OCI-LY3 (cell line): ENCODE results near the gene TRAPPC2L.
A peak's percentile ranks its signal among the peaks of the same experiment; 100 is the strongest.

ENCODE experiments used
- H2AFZ ChIP-seq: fragments of 200-600, 300-600 bp; shearing (Covaris generic); 2 replicates; pipeline ENCODE4 v1.6.0; 2014; ENCODE audit warnings: antibody characterized with exemption, low read depth, low read length
- H3K27ac ChIP-seq: fragments of 200-600, 300-600 bp; sonication (generic); 2 replicates; pipeline ENCODE4 v1.5.1; 2014; ENCODE audit warnings: mild to moderate bottlenecking, low read length, moderate library complexity, mixed read lengths
- H3K27me3 ChIP-seq: fragments of 200-600, 300-600 bp; sonication (generic); 2 replicates; pipeline ENCODE4 v1.6.1; 2014; ENCODE audit warnings: low read depth, low read length, mixed read lengths
- H3K36me3 ChIP-seq: fragments of 200-600, 300-600 bp; sonication (generic); replicated peaks from 2 replicates; pipeline ENCODE3; 2014; ENCODE audit warnings: low read depth, low read length, mixed read lengths
- H3K4me1 ChIP-seq: fragments of 300-600, 200-600 bp; sonication (generic); 2 replicates; pipeline ENCODE4 v1.6.1; 2014; ENCODE audit warnings: low read length, mixed read lengths
- H3K4me2 ChIP-seq: fragments of 200-600, 300-600 bp; sonication (generic); 2 replicates; pipeline ENCODE4 v1.6.1; 2014; ENCODE audit warnings: low read length, mixed read lengths
- H3K4me3 ChIP-seq: fragments of 300-600, 200-600 bp; sonication (generic); 2 replicates; pipeline ENCODE4 v1.5.1; 2014; ENCODE audit warnings: antibody characterized with exemption, mild to moderate bottlenecking, low read length, moderate library complexity
- H3K79me2 ChIP-seq: fragments of 300-600, 200-600 bp; shearing (Covaris generic); 2 replicates; pipeline ENCODE4 v1.6.1; 2014; ENCODE audit warnings: mild to moderate bottlenecking, low read length, mixed read lengths
- H3K9ac ChIP-seq: fragments of 300-600, 200-600 bp; shearing (Covaris generic); 2 replicates; pipeline ENCODE4 v1.6.0; 2014; ENCODE audit warnings: mild to moderate bottlenecking, low read length, moderate library complexity
- H3K9me3 ChIP-seq: fragments of 200-600, 300-600 bp; shearing (Covaris generic); 2 replicates; pipeline ENCODE4 v1.6.1; 2014; ENCODE audit warnings: low read length, mixed read lengths; ENCODE audit not compliant: insufficient read depth
- H4K20me1 ChIP-seq: fragments of 200-600, 300-600 bp; sonication (generic); 2 replicates; pipeline ENCODE4 v1.6.1; 2016; ENCODE audit warnings: low read length, mixed read lengths; ENCODE audit not compliant: insufficient read depth
- CTCF ChIP-seq: fragments of 200-600, 300-600 bp; sonication (generic); IDR thresholded peaks from 2 replicates; pipeline ENCODE4 v1.5.1; 2014; ENCODE audit warnings: antibody characterized with exemption, low read length, low read depth
- EZH2phosphoT487 ChIP-seq: fragments of 200-600 bp; shearing (Covaris generic); IDR thresholded peaks from 2 replicates; pipeline ENCODE4 v1.6.1; 2018; ENCODE audit warnings: antibody characterized with exemption, mixed run types, low read depth

Gene TRAPPC2L

GRCh38 chr16:88856828-88857727 is at the start of gene TRAPPC2L, which contains the start of gene GALNS:
TSS of gene TRAPPC2L (plus strand) at chr16:88857127. CDS start at chr16:88857151, 24 bp downstream.
TSS of gene GALNS (minus strand) at chr16:88856947. CDS start at chr16:88856877, 70 bp downstream.
- Histone ChIP-seq H4K20me1 (peaks cover 9% of the 10 kb centered on the region; the same call in 1 of the 2 replicates), H3K4me3 (peak within 1 kb of the TSS; percentile 99), H3K4me1 (peaks cover 23% of the 10 kb centered on the region), H2AFZ (no peak within 1 kb of the TSS; the same call in 1 of the 2 replicates), H3K27me3 (no peaks in the 10 kb centered on the region), H3K4me2 (peak within 1 kb of the TSS; percentile 98), H3K9me3 (no peaks in the 10 kb centered on the region), H3K9ac (peak within 1 kb of the TSS; percentile 79), H3K36me3 (peaks cover 11% of the 10 kb centered on the region), H3K27ac (peak within 1 kb of the TSS; percentile 24; the same call in 1 of the 2 replicates), H3K79me2 (peaks cover 18% of the 10 kb centered on the region)
- no peak for TF ChIP-seq EZH2phosphoT487

- Histone ChIP-seq H4K20me1 (peaks cover 26% of the 10 kb centered on the region), H3K27ac (no peak overlapping the region), H3K79me2 (peaks cover 51% of the 10 kb centered on the region), H3K27me3 (no peaks in the 10 kb centered on the region), H3K4me3 (no peak overlapping the region), H3K9ac (no peak overlapping the region), H3K4me2 (no peak overlapping the region), H3K4me1 (peaks cover 18% of the 10 kb centered on the region), H3K9me3 (no peaks in the 10 kb centered on the region), H3K36me3 (peaks cover 47% of the 10 kb centered on the region), H2AFZ (no peak overlapping the region)
- TF ChIP-seq CTCF (no peak), EZH2phosphoT487 (no peak)
These were observed 49.7 kb upstream of the TRAPPC2L start for GRCh38 chr16:88807142-88807625.

- Histone ChIP-seq H3K79me2 (peaks cover 51% of the 10 kb centered on the region), H3K9me3 (no peaks in the 10 kb centered on the region), H2AFZ (no peak overlapping the region), H3K27ac (no peak overlapping the region), H3K4me3 (no peak overlapping the region), H3K4me1 (peaks cover 17% of the 10 kb centered on the region), H3K27me3 (no peaks in the 10 kb centered on the region), H3K9ac (no peak overlapping the region), H4K20me1 (peaks cover 26% of the 10 kb centered on the region), H3K4me2 (no peak overlapping the region), H3K36me3 (peaks cover 47% of the 10 kb centered on the region)
- TF ChIP-seq CTCF: no peak
These were observed 49.1 kb upstream of the TRAPPC2L start for GRCh38 chr16:88807626-88808453.

- Histone ChIP-seq H3K4me2 (no peak overlapping the region), H3K9ac (no peak overlapping the region), H2AFZ (no peak overlapping the region), H3K9me3 (no peaks in the 10 kb centered on the region), H4K20me1 (peaks cover 26% of the 10 kb centered on the region), H3K27ac (no peak overlapping the region), H3K4me3 (no peak overlapping the region), H3K79me2 (peaks cover 45% of the 10 kb centered on the region), H3K4me1 (peaks cover 17% of the 10 kb centered on the region), H3K27me3 (no peaks in the 10 kb centered on the region), H3K36me3 (peaks cover 47% of the 10 kb centered on the region)
- no peak for TF ChIP-seq EZH2phosphoT487
- TF ChIP-seq CTCF: no peak
These were observed 47.8 kb upstream of the TRAPPC2L start for GRCh38 chr16:88809068-88809675.
